ENCODE data around the gene PACS2. TPM values are rescaled to one million over a fixed set of nuclear protein-coding genes. Genes with fewer than 3 reads are reported as not detected.

PACS2 gene
- polyA plus RNA-seq, 3 donors: 3.1 to 87.0 (median 3.7) TPM

GRCh38 chr14:105400016-105400415 is 85.5 kb downstream of the PACS2 start:
- H3K27me3 Mint-ChIP-seq (ENCODE audit: low read depth in 3 of 3): peaks cover 0 to 2% (median 2%) of the 10 kb centered on the region in 3 donors
- 87% methylated on average over 6 of the region's 9 CpGs for WGBS (ENCODE audit: insufficient coverage)

GRCh38 chr14:105401699-105402098 is 87.2 kb downstream of the PACS2 start:
- no peaks in the 10 kb centered on the region for H4K20me1 ChIP-seq (ENCODE audit: insufficient read depth, low read length)
- H3K79me2 ChIP-seq (ENCODE audit: insufficient read depth, low read length): peaks cover 23% of the 10 kb centered on the region
- intact Hi-C loops (cut with micrococcal nuclease): no loop called here
- peaks cover 57% of the 10 kb centered on the region for H3K4me1 Mint-ChIP-seq
- 100% methylated on average over 3 of the region's 9 CpGs for WGBS (ENCODE audit: insufficient coverage)
- H3K9me3 ChIP-seq (replicated peaks in 1 of 2; ENCODE audit: control insufficient read depth in 1 of 2, insufficient read depth in 1 of 2, low read length in 2 of 2): no peaks in the 10 kb centered on the region
- peaks cover 15 to 22% of the 10 kb centered on the region in 2 donors for H3K36me3 Mint-ChIP-seq
- no peak overlapping the region for H3K4me3 Mint-ChIP-seq
- H3K27ac ChIP-seq (ENCODE audit: low read depth in 1 of 2, low read length in 2 of 2): no peak overlapping the region
- no peak overlapping the region for H3K27ac Mint-ChIP-seq
- H3K9ac ChIP-seq (ENCODE audit: insufficient read depth, low read length, poor library complexity, severe bottlenecking): no peak overlapping the region
- peaks cover 7 to 17% of the 10 kb centered on the region in 2 donors for H3K36me3 ChIP-seq (replicated peaks in 1 of 2; ENCODE audit: control insufficient read depth in 1 of 2, insufficient read depth in 2 of 2, low read length in 2 of 2)
- H2AFZ ChIP-seq (ENCODE audit: insufficient read depth, low read depth, low read length, poor library complexity, severe bottlenecking): no peak overlapping the region
- peaks cover 0 to 2% (median 2%) of the 10 kb centered on the region in 3 donors for H3K27me3 Mint-ChIP-seq (ENCODE audit: low read depth in 3 of 3)
- no peak overlapping the region for H3K4me2 ChIP-seq (replicated peaks; ENCODE audit: extremely low read depth, low read length, poor library complexity, severe bottlenecking)
- TF ChIP-seq CTCF (IDR thresholded peaks at IDR 0.05): no peak
- no peak overlapping the region for H3K4me3 ChIP-seq (replicated peaks in 1 of 3; ENCODE audit: low read depth in 2 of 3, low read length in 3 of 3)
- H3K27me3 ChIP-seq (ENCODE audit: control insufficient read depth in 2 of 2, insufficient read depth in 2 of 2, low read length in 2 of 2): no peaks in the 10 kb centered on the region
- H3K9me3 Mint-ChIP-seq: peaks cover 0 to 4% (median 0%) of the 10 kb centered on the region in 7 donors
- DNase-seq: no peak
- H3K4me1 ChIP-seq (ENCODE audit: control insufficient read depth in 1 of 2, insufficient read depth in 2 of 2, low read length in 2 of 2): peaks cover 49 to 68% of the 10 kb centered on the region in 2 donors

More at GRCh38 chr14:105400016-105400415, 85.5 kb downstream of the PACS2 start:
- intact Hi-C loops (cut with micrococcal nuclease): no loop called here
- Mint-ChIP-seq H3K4me1 (peaks cover 54% of the 10 kb centered on the region), H3K27ac (peak overlapping the region in 2 of 7 donors; percentile 67 to 71), H3K4me3 (no peak overlapping the region), H3K9me3 (peaks cover 0 to 4% (median 0%) of the 10 kb centered on the region in 7 donors), H3K36me3 (peaks cover 15 to 22% of the 10 kb centered on the region in 2 donors)
- H3K4me1 ChIP-seq (ENCODE audit: control insufficient read depth in 1 of 2, insufficient read depth in 2 of 2, low read length in 2 of 2): peaks cover 60 to 74% of the 10 kb centered on the region in 2 donors
- peaks cover 7 to 17% of the 10 kb centered on the region in 2 donors for H3K36me3 ChIP-seq (replicated peaks in 1 of 2; ENCODE audit: control insufficient read depth in 1 of 2, insufficient read depth in 2 of 2, low read length in 2 of 2)
- H3K4me2 ChIP-seq (replicated peaks; ENCODE audit: extremely low read depth, low read length, poor library complexity, severe bottlenecking): peak overlapping the region; percentile 81
- DNase-seq: no peak
- H3K4me3 ChIP-seq (replicated peaks in 1 of 3; ENCODE audit: low read depth in 2 of 3, low read length in 3 of 3): peak overlapping the region in 1 of 3 experiments; percentile 86
- no peak for TF ChIP-seq CTCF (IDR thresholded peaks at IDR 0.05)
- H3K79me2 ChIP-seq (ENCODE audit: insufficient read depth, low read length): peaks cover 21% of the 10 kb centered on the region
- no peaks in the 10 kb centered on the region for H3K27me3 ChIP-seq (ENCODE audit: control insufficient read depth in 2 of 2, insufficient read depth in 2 of 2, low read length in 2 of 2)
- H3K9me3 ChIP-seq (replicated peaks in 1 of 2; ENCODE audit: control insufficient read depth in 1 of 2, insufficient read depth in 1 of 2, low read length in 2 of 2): no peaks in the 10 kb centered on the region
- peak overlapping the region in 1 of 2 donors; percentile 93 for H3K27ac ChIP-seq (ENCODE audit: low read depth in 1 of 2, low read length in 2 of 2)
- H3K9ac ChIP-seq (ENCODE audit: insufficient read depth, low read length, poor library complexity, severe bottlenecking): peak overlapping the region; percentile 94
- no peak overlapping the region for H2AFZ ChIP-seq (ENCODE audit: insufficient read depth, low read depth, low read length, poor library complexity, severe bottlenecking)
- H4K20me1 ChIP-seq (ENCODE audit: insufficient read depth, low read length): no peaks in the 10 kb centered on the region
